Vagina (tissue), 2 donors: ENCODE data around the gene RING1. TPM values are rescaled to one million over a fixed set of nuclear protein-coding genes. Genes with fewer than 3 reads are reported as not detected.

Source experiments
- DNase-seq, 2 donors: peaks; one replicate each; pipeline ENCODE4 v3.0.0-alpha.2; 2017; ENCODE audit errors: extremely low spot score in 2 of 2
- H3K27ac ChIP-seq: fragments of 200-600 bp; sonication (generic); one replicate; pipeline ENCODE4 v1.5.1; 2019
- H3K27me3 ChIP-seq: fragments of 200-600 bp; sonication (generic); one replicate; pipeline ENCODE4 v1.5.1; 2019
- H3K36me3 ChIP-seq, 2 donors: fragments of 200-600 bp; sonication (generic); one replicate each; pipeline ENCODE4 v1.5.1; 2017 to 2019
- H3K4me1 ChIP-seq: fragments of 200-600 bp; sonication (generic); one replicate; pipeline ENCODE4 v1.5.1; 2019
- H3K4me3 ChIP-seq, 2 donors: fragments of 200-600 bp; sonication (generic); 1 replicate in 1 of 2; 2 replicates in 1 of 2; pipeline ENCODE4 v1.5.1; 2016 to 2019
- H3K9me3 ChIP-seq: fragments of 200-600 bp; sonication (generic); one replicate; pipeline ENCODE4 v1.5.1; 2019
- POLR2A ChIP-seq, 2 donors: fragments of 450-650 bp; IDR thresholded peaks; one replicate each; pipeline ENCODE4 v1.6.1; 2017; ENCODE audit warnings: antibody characterized with exemption in 2 of 2, mild to moderate bottlenecking in 2 of 2, moderate library complexity in 2 of 2
- POLR2AphosphoS5 ChIP-seq, 2 donors: sonication (generic); formaldehyde crosslinking; IDR thresholded peaks; one replicate each; pipeline ENCODE4 v1.9.0; 2017; ENCODE audit warnings: antibody characterized with exemption in 2 of 2, mild to moderate bottlenecking in 2 of 2, low read depth in 1 of 2; ENCODE audit not compliant: insufficient read depth in 1 of 2
- intact Hi-C: fragments of 100-400 bp; cut with DNase I; formaldehyde crosslinking; loops from one replicate; pipeline ENCODE4 v1.15.1; 2023
- total RNA-seq: library from RNA; depleted of rRNA; stranded (reverse); fragments of >200 nt; gene quantifications from one replicate; pipeline ENCODE4 v1.2.3, GENCODE V29; 2016
- TF ChIP-seq, protein P1 (sequence below), 3 experiments: fragments of 450-650 bp in 2 of 3; fragments of 200-600 bp in 1 of 3; sonication (generic) in 1 of 3; IDR thresholded peaks; one replicate each; pipeline ENCODE4 v1.5.1; 2017 to 2019; ENCODE audit warnings: antibody characterized with exemption in 3 of 3, mild to moderate bottlenecking in 2 of 3, moderate library complexity in 2 of 3

The RING1 gene
- total RNA-seq, 1 donor from 2014 or later, result 32.7 TPM

- H3K36me3 ChIP-seq, result no peaks in the 10 kb centered on the region
- H3K9me3 ChIP-seq, result no peaks in the 10 kb centered on the region
- H3K4me1 ChIP-seq, result no peaks in the 10 kb centered on the region
- intact Hi-C loops, result no loop called here
- H3K4me3 ChIP-seq, result no peak overlapping the region
- H3K27ac ChIP-seq, result no peak overlapping the region
- DNase-seq, result no peak
- TF ChIP-seq POLR2AphosphoS5 (IDR thresholded peaks at IDR 0.05; ENCODE audit: insufficient read depth in 1 of 2, low read depth in 1 of 2) (no peak), POLR2A (IDR thresholded peaks at IDR 0.05) (no peak)
- TF ChIP-seq, protein P1, sequence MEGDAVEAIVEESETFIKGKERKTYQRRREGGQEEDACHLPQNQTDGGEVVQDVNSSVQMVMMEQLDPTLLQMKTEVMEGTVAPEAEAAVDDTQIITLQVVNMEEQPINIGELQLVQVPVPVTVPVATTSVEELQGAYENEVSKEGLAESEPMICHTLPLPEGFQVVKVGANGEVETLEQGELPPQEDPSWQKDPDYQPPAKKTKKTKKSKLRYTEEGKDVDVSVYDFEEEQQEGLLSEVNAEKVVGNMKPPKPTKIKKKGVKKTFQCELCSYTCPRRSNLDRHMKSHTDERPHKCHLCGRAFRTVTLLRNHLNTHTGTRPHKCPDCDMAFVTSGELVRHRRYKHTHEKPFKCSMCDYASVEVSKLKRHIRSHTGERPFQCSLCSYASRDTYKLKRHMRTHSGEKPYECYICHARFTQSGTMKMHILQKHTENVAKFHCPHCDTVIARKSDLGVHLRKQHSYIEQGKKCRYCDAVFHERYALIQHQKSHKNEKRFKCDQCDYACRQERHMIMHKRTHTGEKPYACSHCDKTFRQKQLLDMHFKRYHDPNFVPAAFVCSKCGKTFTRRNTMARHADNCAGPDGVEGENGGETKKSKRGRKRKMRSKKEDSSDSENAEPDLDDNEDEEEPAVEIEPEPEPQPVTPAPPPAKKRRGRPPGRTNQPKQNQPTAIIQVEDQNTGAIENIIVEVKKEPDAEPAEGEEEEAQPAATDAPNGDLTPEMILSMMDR (IDR thresholded peaks at IDR 0.05), result no peak
- H3K27me3 ChIP-seq, result no peaks in the 10 kb centered on the region
Observed at GRCh38 chr6:33237741-33238140, 29.4 kb downstream of the RING1 start.

- H3K4me3 ChIP-seq, result no peak overlapping the region
- no peaks in the 10 kb centered on the region for H3K4me1 ChIP-seq
- H3K27ac ChIP-seq, result no peak overlapping the region
- no peaks in the 10 kb centered on the region for H3K36me3 ChIP-seq
- H3K27me3 ChIP-seq, result no peaks in the 10 kb centered on the region
- intact Hi-C loops, result loop anchor here (10.0 kb wide), 1 partner anchor 127 kb away; no protein-coding TSS in a partner anchor
- TF ChIP-seq POLR2AphosphoS5 (IDR thresholded peaks at IDR 0.05; ENCODE audit: insufficient read depth in 1 of 2, low read depth in 1 of 2) (no peak), POLR2A (IDR thresholded peaks at IDR 0.05) (no peak)
- TF ChIP-seq, protein P1 (IDR thresholded peaks at IDR 0.05), result no peak
- no peak for DNase-seq
- H3K9me3 ChIP-seq, result no peaks in the 10 kb centered on the region
Observed at GRCh38 chr6:33241968-33242367, 33.7 kb downstream of the RING1 start.

GRCh38 chr6:33243476-33243875 lies 35.2 kb downstream of the RING1 start:
- DNase-seq, result no peak
- Histone ChIP-seq H3K27ac (no peak overlapping the region), H3K4me1 (peaks cover 6% of the 10 kb centered on the region), H3K4me3 (no peak overlapping the region), H3K27me3 (no peaks in the 10 kb centered on the region), H3K9me3 (no peaks in the 10 kb centered on the region), H3K36me3 (no peaks in the 10 kb centered on the region)
- intact Hi-C loops, result loop anchor here (10.0 kb wide), 1 partner anchor 129 kb away; no protein-coding TSS in a partner anchor
- TF ChIP-seq, protein P1 (IDR thresholded peaks at IDR 0.05), result no peak

GRCh38 chr6:33247977-33248642 lies 39.8 kb downstream of the RING1 start:
- H3K4me3 ChIP-seq, result peak overlapping the region; percentile 45 to 58

GRCh38 chr6:33248643-33248931 lies 40.3 kb downstream of the RING1 start:
- TF ChIP-seq, protein P1 (IDR thresholded peaks at IDR 0.05), result no peak
- TF ChIP-seq POLR2A (IDR thresholded peaks at IDR 0.05) (no peak), POLR2AphosphoS5 (IDR thresholded peaks at IDR 0.05; ENCODE audit: insufficient read depth in 1 of 2, low read depth in 1 of 2) (no peak)
- Histone ChIP-seq H3K27me3 (no peaks in the 10 kb centered on the region), H3K4me1 (peaks cover 27% of the 10 kb centered on the region), H3K9me3 (no peaks in the 10 kb centered on the region), H3K36me3 (peaks cover 0 to 5% of the 10 kb centered on the region in 2 donors), H3K27ac (peak overlapping the region; percentile 96), H3K4me3 (peak overlapping the region; percentile 45 to 58)
- DNase-seq, result no peak
- intact Hi-C loops, result loop anchor here (5.0 to 10.0 kb wide), 3 partner anchors 86 to 231 kb away; no protein-coding TSS in a partner anchor

More at GRCh38 chr6:33247977-33248642, 39.8 kb downstream of the RING1 start:
- H3K4me1 ChIP-seq, result peaks cover 27% of the 10 kb centered on the region
- no peaks in the 10 kb centered on the region for H3K9me3 ChIP-seq
- peak in 1 of 2 donors; percentile 94 for DNase-seq
- H3K27me3 ChIP-seq, result no peaks in the 10 kb centered on the region
- TF ChIP-seq POLR2A (IDR thresholded peaks at IDR 0.05) (no peak), POLR2AphosphoS5 (IDR thresholded peaks at IDR 0.05; ENCODE audit: insufficient read depth in 1 of 2, low read depth in 1 of 2) (peak in 1 of 2 donors; percentile 56)
- TF ChIP-seq, protein P1 (IDR thresholded peaks at IDR 0.05), result peak; percentile 70 to 94 (median 87)
- intact Hi-C loops, result loop anchor here (5.0 to 10.0 kb wide), 3 partner anchors 86 to 231 kb away; no protein-coding TSS in a partner anchor
- peaks cover 0 to 5% of the 10 kb centered on the region in 2 donors for H3K36me3 ChIP-seq
- H3K27ac ChIP-seq, result peak overlapping the region; percentile 96
